Epidermal melanocyte (primary cell): Measurements from ENCODE around the gene TRIM26.

Experiments used
- DNase-seq: peaks from one replicate; pipeline ENCODE4 v3.0.0; 2011; ENCODE audit warnings: low spot score; ENCODE audit not compliant: insufficient read length

The TRIM26 gene

GRCh38 chr6:30207619-30208295 is 5.4 kb downstream of the TRIM26 start:
- no peak for DNase-seq

GRCh38 chr6:30206799-30207618 is 6.2 kb downstream of the TRIM26 start:
- no peak for DNase-seq

- no peak for DNase-seq
Measured at GRCh38 chr6:30206152-30206551, 7.1 kb downstream of the TRIM26 start.

- DNase-seq: no peak
Measured at GRCh38 chr6:30204116-30204515, 9.1 kb downstream of the TRIM26 start.

- no peak for DNase-seq
Measured at GRCh38 chr6:30202366-30202765, 10.8 kb downstream of the TRIM26 start.

GRCh38 chr6:30200551-30201281 is 12.5 kb downstream of the TRIM26 start:
- no peak for DNase-seq

GRCh38 chr6:30198166-30199084 is 14.8 kb downstream of the TRIM26 start:
- no peak for DNase-seq

- no peak for DNase-seq
Measured at GRCh38 chr6:30196376-30196775, 16.8 kb downstream of the TRIM26 start.

- no peak for DNase-seq
Measured at GRCh38 chr6:30195951-30196350, 17.3 kb downstream of the TRIM26 start.

GRCh38 chr6:30194797-30195690 is 18.2 kb downstream of the TRIM26 start:
- DNase-seq: no peak

- no peak for DNase-seq
Measured at GRCh38 chr6:30192076-30192475, 21.1 kb downstream of the TRIM26 start.

GRCh38 chr6:30188541-30188940 is 24.7 kb downstream of the TRIM26 start:
- no peak for DNase-seq

GRCh38 chr6:30185846-30186484 is 27.2 kb downstream of the TRIM26 start:
- DNase-seq: no peak

GRCh38 chr6:30184417-30185031 is 28.7 kb downstream of the TRIM26 start:
- no peak for DNase-seq

- no peak for DNase-seq
Measured at GRCh38 chr6:30180145-30180544, 33.1 kb downstream of the TRIM26 start.

- DNase-seq: no peak
Measured at GRCh38 chr6:30178837-30179236, 34.4 kb downstream of the TRIM26 start.

GRCh38 chr6:30175765-30176164 is 37.4 kb downstream of the TRIM26 start:
- DNase-seq: no peak

GRCh38 chr6:30172681-30173080 is 40.5 kb downstream of the TRIM26 start:
- DNase-seq: no peak
